PFSK-1 (cell line): Measurements from ENCODE around the gene KCNN1.

Experiments used
- POLR2AphosphoS5 ChIP-seq: IDR thresholded peaks from 2 replicates; pipeline ENCODE4 v1.6.1; 2012; ENCODE audit warnings: low read depth, mild to moderate bottlenecking, control low read depth, low read length, moderate library complexity
- TF ChIP-seq, protein P1 (sequence below), 2 experiments: IDR thresholded peaks; 2 replicates each; pipeline versions ENCODE4 v1.6.1 to v1.8.0; 2011 to 2012; ENCODE audit warnings: low read depth in 2 of 2, low read length in 2 of 2, control low read depth in 1 of 2, inconsistent platforms in 1 of 2, mild to moderate bottlenecking in 1 of 2, moderate library complexity in 1 of 2; ENCODE audit not compliant: insufficient read depth in 1 of 2

DNA sequence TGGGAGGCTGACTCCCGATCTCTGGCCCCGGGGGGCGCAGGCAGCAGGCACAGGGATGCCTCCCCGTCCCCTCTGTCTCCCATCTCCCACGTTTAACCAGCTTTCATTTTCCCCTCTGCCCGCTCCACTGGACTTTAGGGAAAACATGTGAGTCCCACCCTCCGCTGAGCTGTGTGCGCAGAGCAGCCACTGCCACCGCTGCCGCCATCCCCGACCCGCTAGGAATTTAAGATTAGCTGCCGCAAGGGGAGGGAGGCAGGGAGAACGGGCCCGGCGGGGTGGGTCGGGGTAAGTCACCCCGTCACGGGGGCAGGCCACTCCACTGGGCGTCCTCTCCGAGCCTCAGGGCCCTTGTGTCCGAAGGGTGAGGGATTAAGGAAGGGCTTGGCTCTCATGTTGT, 15.5 kb downstream of the KCNN1 start:
- TF ChIP-seq, protein P1, sequence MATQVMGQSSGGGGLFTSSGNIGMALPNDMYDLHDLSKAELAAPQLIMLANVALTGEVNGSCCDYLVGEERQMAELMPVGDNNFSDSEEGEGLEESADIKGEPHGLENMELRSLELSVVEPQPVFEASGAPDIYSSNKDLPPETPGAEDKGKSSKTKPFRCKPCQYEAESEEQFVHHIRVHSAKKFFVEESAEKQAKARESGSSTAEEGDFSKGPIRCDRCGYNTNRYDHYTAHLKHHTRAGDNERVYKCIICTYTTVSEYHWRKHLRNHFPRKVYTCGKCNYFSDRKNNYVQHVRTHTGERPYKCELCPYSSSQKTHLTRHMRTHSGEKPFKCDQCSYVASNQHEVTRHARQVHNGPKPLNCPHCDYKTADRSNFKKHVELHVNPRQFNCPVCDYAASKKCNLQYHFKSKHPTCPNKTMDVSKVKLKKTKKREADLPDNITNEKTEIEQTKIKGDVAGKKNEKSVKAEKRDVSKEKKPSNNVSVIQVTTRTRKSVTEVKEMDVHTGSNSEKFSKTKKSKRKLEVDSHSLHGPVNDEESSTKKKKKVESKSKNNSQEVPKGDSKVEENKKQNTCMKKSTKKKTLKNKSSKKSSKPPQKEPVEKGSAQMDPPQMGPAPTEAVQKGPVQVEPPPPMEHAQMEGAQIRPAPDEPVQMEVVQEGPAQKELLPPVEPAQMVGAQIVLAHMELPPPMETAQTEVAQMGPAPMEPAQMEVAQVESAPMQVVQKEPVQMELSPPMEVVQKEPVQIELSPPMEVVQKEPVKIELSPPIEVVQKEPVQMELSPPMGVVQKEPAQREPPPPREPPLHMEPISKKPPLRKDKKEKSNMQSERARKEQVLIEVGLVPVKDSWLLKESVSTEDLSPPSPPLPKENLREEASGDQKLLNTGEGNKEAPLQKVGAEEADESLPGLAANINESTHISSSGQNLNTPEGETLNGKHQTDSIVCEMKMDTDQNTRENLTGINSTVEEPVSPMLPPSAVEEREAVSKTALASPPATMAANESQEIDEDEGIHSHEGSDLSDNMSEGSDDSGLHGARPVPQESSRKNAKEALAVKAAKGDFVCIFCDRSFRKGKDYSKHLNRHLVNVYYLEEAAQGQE (IDR thresholded peaks at IDR 0.05; ENCODE audit: insufficient read depth in 1 of 2, low read depth in 2 of 2, low read length in 2 of 2), result no peak
- TF ChIP-seq POLR2AphosphoS5, result no peak
